Testis (tissue), 3 donors: Measurements from ENCODE around the gene PSMC5. TPM values are rescaled to one million over a fixed set of nuclear protein-coding genes. Genes with fewer than 3 reads are reported as not detected.
"Not testable (repeated sequence)": the region's sequence is repeated elsewhere in the genome, so short reads cannot be mapped to it uniquely, and the experiment has no call there.

Source experiments
- DNase-seq: peaks from one replicate; pipeline ENCODE4 v3.0.0-alpha.2; 2019
- H3K27ac ChIP-seq, 2 donors: fragments of 200-600 bp; sonication (generic); one replicate each; pipeline ENCODE4 v1.5.1; 2019
- H3K27me3 ChIP-seq: fragments of 200-600 bp; sonication (generic); one replicate; pipeline ENCODE4 v1.5.1; 2019
- H3K36me3 ChIP-seq: fragments of 200-600 bp; sonication (generic); one replicate; pipeline ENCODE4 v1.5.1; 2017; ENCODE audit warnings: low read depth; ENCODE audit errors: missing control alignments
- H3K4me1 ChIP-seq: fragments of 200-600 bp; sonication (generic); one replicate; pipeline ENCODE4 v1.5.1; 2019
- H3K4me3 ChIP-seq, 2 donors: fragments of 200-600 bp; sonication (generic); one replicate each; pipeline ENCODE4 v1.5.1; 2017 to 2019
- H3K9me3 ChIP-seq: fragments of 200-600 bp; sonication (generic); one replicate; pipeline ENCODE4 v1.5.1; 2017
- CTCF ChIP-seq, 3 experiments: fragments of 450-650 bp in 2 of 3; fragments of 200-600 bp in 1 of 3; sonication (generic) in 1 of 3; IDR thresholded peaks; one replicate each; pipeline ENCODE4 v1.5.1; 2016 to 2019; ENCODE audit warnings: antibody characterized with exemption in 3 of 3, mild to moderate bottlenecking in 2 of 3, moderate library complexity in 1 of 3
- WGBS, 2 donors: methylation state at CpG; one replicate each; pipeline ENCODE4 v1.1.5; 2018; 5-methylcytosine and 5-hydroxymethylcytosine counted together
- intact Hi-C: fragments of 100-400 bp; cut with DNase I; formaldehyde crosslinking; loops from one replicate; pipeline ENCODE4 v1.15.1; 2023; ENCODE audit warnings: low total_unique reads
- polyA plus RNA-seq: library from polyadenylated mRNA; stranded (reverse); fragments of 350-450 nt; fragmentation: Illumina TruSeq; extraction: RNeasy Lipid Tissue Mini Kit (QIAGEN cat#74804); gene quantifications from one replicate; pipeline ENCODE4 v1.2.3, GENCODE V29; 2014; ENCODE audit warnings: low read depth, low replicate concordance; ENCODE audit not compliant: insufficient read depth
- total RNA-seq, 2 donors: library from RNA; depleted of rRNA; stranded (reverse); fragments of >200 nt; gene quantifications; one replicate each; pipeline ENCODE4 v1.2.3, GENCODE V29; 2016

The PSMC5 gene
- total and polyA plus RNA-seq, 3 donors from 2014 or later, result 121 to 269 (median 145) TPM

GRCh38 chr17:63869491-63870291, 42.5 kb downstream of the PSMC5 start:
- H3K36me3 ChIP-seq, H3K4me3 ChIP-seq, DNase-seq, intact Hi-C loops, H3K27me3 ChIP-seq, H3K9me3 ChIP-seq, H3K27ac ChIP-seq, H3K4me1 ChIP-seq: not testable (repeated sequence)
- peak in 1 of 3 experiments; percentile 12 for TF ChIP-seq CTCF (IDR thresholded peaks at IDR 0.05)
- WGBS, 2 donors, result 59 to 62% methylated on average over 9 of the region's 9 CpGs

GRCh38 chr17:63870292-63870665, 43.0 kb downstream of the PSMC5 start:
- H3K4me3 ChIP-seq, H3K27ac ChIP-seq, H3K9me3 ChIP-seq, H3K36me3 ChIP-seq, H3K27me3 ChIP-seq, intact Hi-C loops, DNase-seq, H3K4me1 ChIP-seq: not testable (repeated sequence)
- 80 to 88% methylated on average over 4 of the region's 4 CpGs for WGBS, 2 donors

GRCh38 chr17:63871646-63872365, 44.6 kb downstream of the PSMC5 start:
- 93% methylated on average over 15 of the region's 15 CpGs for WGBS, 2 donors

DNA sequence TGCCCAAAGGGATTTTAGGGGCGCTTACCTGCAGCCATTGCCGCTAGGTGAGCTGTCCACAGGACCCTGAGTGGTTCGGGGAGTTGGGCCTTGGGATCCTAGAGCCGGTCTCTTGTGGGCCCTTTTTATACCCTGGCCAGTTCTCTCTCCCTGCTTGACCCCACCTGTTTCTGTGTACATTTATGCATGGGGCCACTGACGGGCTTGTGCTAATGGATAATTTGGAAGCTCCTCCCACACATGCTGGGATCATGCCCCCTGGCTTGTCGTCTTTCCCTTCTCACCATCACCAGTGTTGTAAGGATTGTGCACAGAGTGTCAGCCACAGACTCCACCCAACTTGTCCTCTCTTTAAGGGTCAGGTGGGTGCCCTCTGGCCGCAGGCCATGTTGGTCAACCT, 46.3 kb downstream of the PSMC5 start, which contains the start of gene CSH2:
CSH2 (minus strand) TSS at position 101 of the 400 bp plus-strand sequence; CDS start at position 38, 63 bp downstream.
- H3K9me3 ChIP-seq, DNase-seq, H3K27me3 ChIP-seq, H3K4me1 ChIP-seq, H3K36me3 ChIP-seq, H3K27ac ChIP-seq, intact Hi-C loops, H3K4me3 ChIP-seq: not testable (repeated sequence)
- WGBS, 2 donors, result 79% methylated on average over 5 of the region's 7 CpGs; no CpG with 5 or more reads in 1 of the 2 donors

More at GRCh38 chr17:63871646-63872365, 44.6 kb downstream of the PSMC5 start:
- H3K4me3 ChIP-seq, H3K27ac ChIP-seq, H3K27me3 ChIP-seq, DNase-seq, H3K4me1 ChIP-seq, H3K9me3 ChIP-seq, intact Hi-C loops, H3K36me3 ChIP-seq: not testable (repeated sequence)

DNA sequence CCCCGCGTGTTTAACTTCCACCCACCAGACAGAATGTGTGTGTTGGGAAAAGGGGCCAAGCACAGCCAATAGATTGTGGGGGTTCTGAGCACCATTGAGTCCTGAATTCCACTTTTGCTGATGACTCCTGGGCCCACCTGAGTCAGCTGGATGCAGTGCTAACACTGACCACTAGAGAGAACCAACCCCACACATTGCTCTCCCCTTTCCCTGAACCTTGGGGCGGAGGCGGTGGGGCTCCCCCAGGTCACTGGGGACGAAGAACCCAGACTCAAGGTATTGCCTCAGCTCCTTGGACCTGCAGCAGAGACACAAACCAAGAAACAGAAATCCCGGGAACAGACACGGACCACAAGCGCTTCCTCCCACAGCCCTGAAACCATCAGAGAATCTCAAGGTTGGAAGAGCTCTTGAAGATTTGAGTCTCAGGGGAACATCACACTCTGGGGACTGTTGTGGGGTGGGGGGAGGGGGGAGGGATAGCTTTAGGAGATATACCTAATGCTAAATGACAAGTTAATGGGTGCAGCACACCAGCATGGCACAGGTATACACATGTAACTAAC, 46.9 kb downstream of the PSMC5 start:
- H3K9me3 ChIP-seq, intact Hi-C loops: not testable (repeated sequence)

DNA sequence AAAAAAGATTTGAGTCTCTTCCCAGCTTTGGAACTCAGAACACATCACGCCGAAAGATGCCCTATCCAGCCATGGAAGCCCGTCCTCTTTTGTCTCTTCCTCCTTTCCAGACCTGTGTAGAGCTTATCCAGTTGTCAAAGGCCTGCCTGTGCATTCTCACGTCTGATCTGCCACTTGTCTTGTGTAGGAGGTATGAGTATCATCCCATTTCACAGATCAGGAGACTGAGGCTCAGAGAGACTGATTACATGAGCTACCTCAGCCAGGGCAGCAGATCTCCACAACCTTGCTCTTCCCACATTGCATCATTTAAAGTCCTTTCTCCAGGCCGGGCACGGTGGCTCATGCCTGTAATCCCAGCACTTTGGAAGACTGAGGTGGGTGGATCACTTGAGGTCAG, 47.5 kb downstream of the PSMC5 start:
- H3K4me1 ChIP-seq, H3K27me3 ChIP-seq, H3K4me3 ChIP-seq, H3K27ac ChIP-seq, H3K36me3 ChIP-seq, DNase-seq, H3K9me3 ChIP-seq, intact Hi-C loops: not testable (repeated sequence)
- 68 to 77% methylated on average over 6 of the region's 6 CpGs for WGBS, 2 donors

More for the DNA sequence above, 46.9 kb downstream of the PSMC5 start:
- H3K36me3 ChIP-seq, DNase-seq, H3K4me3 ChIP-seq, H3K27ac ChIP-seq, H3K4me1 ChIP-seq, H3K27me3 ChIP-seq: not testable (repeated sequence)
- WGBS, 2 donors, result 77 to 86% methylated on average over 5 to 6 of the region's 8 CpGs

DNA sequence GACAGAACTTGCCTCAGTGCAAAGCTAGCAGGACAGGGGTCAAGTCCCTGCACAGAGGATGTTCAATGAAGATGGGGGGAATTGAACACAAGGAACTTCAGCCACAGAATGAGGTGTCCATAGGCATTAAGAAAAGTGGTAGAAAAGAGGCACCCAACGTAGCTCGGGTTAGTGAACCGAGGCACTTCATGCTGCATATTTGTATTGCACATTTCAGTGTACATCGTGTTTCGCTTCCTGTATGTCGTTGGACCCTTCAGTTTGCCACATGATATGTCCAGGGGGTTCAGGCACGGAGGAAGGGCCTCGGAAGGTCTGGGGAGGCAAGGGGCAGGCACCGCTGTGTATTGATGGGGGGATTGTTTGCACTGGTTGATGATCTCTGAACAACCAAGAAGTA, 51.2 kb downstream of the PSMC5 start:
- DNase-seq, H3K27me3 ChIP-seq, H3K27ac ChIP-seq, H3K4me3 ChIP-seq, H3K9me3 ChIP-seq, intact Hi-C loops, H3K36me3 ChIP-seq, H3K4me1 ChIP-seq: not testable (repeated sequence)
- WGBS, 2 donors, result 92 to 94% methylated on average over 8 to 9 of the region's 9 CpGs
